Glutamatergic neuron (in vitro differentiated cells): ENCODE data around the gene NDUFA12. TPM values are rescaled to one million over a fixed set of nuclear protein-coding genes. Genes with fewer than 3 reads are reported as not detected.

Experiments
- DNase-seq: peaks from one replicate; pipeline ENCODE4 v3.0.0; 2022
- H3K27ac Mint-ChIP-seq: one replicate; pipeline ENCODE4 v1.8.0; 2020; ENCODE audit warnings: mild to moderate bottlenecking, mixed read lengths, inconsistent platforms; ENCODE audit not compliant: unreplicated experiment
- H3K27me3 Mint-ChIP-seq: one replicate; pipeline ENCODE4 v1.8.0; 2020; ENCODE audit warnings: mild to moderate bottlenecking, moderate library complexity, mixed read lengths, inconsistent platforms; ENCODE audit not compliant: unreplicated experiment
- H3K36me3 Mint-ChIP-seq: one replicate; pipeline ENCODE4 v1.8.0; 2020; ENCODE audit warnings: mild to moderate bottlenecking, mixed read lengths, inconsistent platforms; ENCODE audit not compliant: unreplicated experiment
- H3K4me1 Mint-ChIP-seq: one replicate; pipeline ENCODE4 v1.8.0; 2020; ENCODE audit warnings: mild to moderate bottlenecking, low read depth, mixed read lengths, inconsistent platforms; ENCODE audit not compliant: unreplicated experiment
- H3K4me3 Mint-ChIP-seq: one replicate; pipeline ENCODE4 v1.8.0; 2020; ENCODE audit warnings: mild to moderate bottlenecking, mixed read lengths, inconsistent platforms; ENCODE audit not compliant: unreplicated experiment
- H3K9me3 Mint-ChIP-seq: one replicate; pipeline ENCODE4 v1.8.0; 2020; ENCODE audit warnings: mild to moderate bottlenecking, moderate library complexity, mixed read lengths, inconsistent platforms; ENCODE audit not compliant: unreplicated experiment
- total RNA-seq: library from RNA; stranded (reverse); fragmentation: NEBNext Ultra II Directional; extraction: Animal tissue kit (Norgen Biotek cat#: 25700); gene quantifications from one replicate; pipeline ENCODE4 v1.2.1, GENCODE V29; 2021; ENCODE audit not compliant: unreplicated experiment
- TF ChIP-seq, protein P1 (sequence below): fragments of 200-600 bp; sonication (generic); IDR thresholded peaks from one replicate; pipeline ENCODE4 v1.5.0; 2021; ENCODE audit not compliant: partially characterized antibody, unreplicated experiment

NDUFA12 gene
- total RNA-seq, 1 donor from 2014 or later: 73.8 TPM

DNA sequence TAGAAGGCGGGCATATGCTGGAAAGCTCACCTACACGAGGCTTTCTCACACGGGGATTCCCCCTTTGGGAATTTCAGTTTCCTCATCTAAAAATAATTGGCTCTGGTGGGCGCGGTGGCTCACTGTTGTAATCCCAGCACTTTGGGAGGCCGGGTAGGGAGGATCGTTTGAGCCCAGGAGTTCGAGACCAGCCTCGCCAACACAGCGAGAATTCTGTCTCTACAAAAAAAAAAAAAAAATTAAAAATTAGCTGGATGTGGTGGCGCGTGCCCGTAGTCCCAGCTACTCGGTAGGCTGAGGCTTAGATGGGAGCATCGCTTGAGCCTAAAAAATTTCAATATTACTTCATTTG lies 400 bp upstream of the NDUFA12 start:
- Mint-ChIP-seq H3K36me3 (no peaks in the 10 kb centered on the region), H3K9me3 (peaks cover 7% of the 10 kb centered on the region), H3K4me3 (peak overlapping the region; percentile 96), H3K4me1 (peaks cover 4% of the 10 kb centered on the region), H3K27ac (peak overlapping the region; percentile 82), H3K27me3 (no peaks in the 10 kb centered on the region)
- no peak for DNase-seq
- TF ChIP-seq, protein P1, sequence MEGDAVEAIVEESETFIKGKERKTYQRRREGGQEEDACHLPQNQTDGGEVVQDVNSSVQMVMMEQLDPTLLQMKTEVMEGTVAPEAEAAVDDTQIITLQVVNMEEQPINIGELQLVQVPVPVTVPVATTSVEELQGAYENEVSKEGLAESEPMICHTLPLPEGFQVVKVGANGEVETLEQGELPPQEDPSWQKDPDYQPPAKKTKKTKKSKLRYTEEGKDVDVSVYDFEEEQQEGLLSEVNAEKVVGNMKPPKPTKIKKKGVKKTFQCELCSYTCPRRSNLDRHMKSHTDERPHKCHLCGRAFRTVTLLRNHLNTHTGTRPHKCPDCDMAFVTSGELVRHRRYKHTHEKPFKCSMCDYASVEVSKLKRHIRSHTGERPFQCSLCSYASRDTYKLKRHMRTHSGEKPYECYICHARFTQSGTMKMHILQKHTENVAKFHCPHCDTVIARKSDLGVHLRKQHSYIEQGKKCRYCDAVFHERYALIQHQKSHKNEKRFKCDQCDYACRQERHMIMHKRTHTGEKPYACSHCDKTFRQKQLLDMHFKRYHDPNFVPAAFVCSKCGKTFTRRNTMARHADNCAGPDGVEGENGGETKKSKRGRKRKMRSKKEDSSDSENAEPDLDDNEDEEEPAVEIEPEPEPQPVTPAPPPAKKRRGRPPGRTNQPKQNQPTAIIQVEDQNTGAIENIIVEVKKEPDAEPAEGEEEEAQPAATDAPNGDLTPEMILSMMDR: no peak

- no peaks in the 10 kb centered on the region for H3K27me3 Mint-ChIP-seq
- H3K4me3 Mint-ChIP-seq: peak overlapping the region; percentile 96
- TF ChIP-seq, protein P1: no peak
- H3K36me3 Mint-ChIP-seq: no peaks in the 10 kb centered on the region
- H3K9me3 Mint-ChIP-seq: peaks cover 5% of the 10 kb centered on the region
- no peak for DNase-seq
- H3K4me1 Mint-ChIP-seq: peaks cover 4% of the 10 kb centered on the region
- peak overlapping the region; percentile 82 for H3K27ac Mint-ChIP-seq
These were observed 743 bp downstream of the NDUFA12 start for GRCh38 chr12:95002754-95003153.

GRCh38 chr12:94998326-94998725 lies 5.2 kb downstream of the NDUFA12 start:
- Mint-ChIP-seq H3K9me3 (no peaks in the 10 kb centered on the region), H3K27me3 (no peaks in the 10 kb centered on the region), H3K4me3 (no peak overlapping the region), H3K27ac (no peak overlapping the region), H3K4me1 (peaks cover 4% of the 10 kb centered on the region), H3K36me3 (no peaks in the 10 kb centered on the region)
- TF ChIP-seq, protein P1: no peak
- DNase-seq: no peak

- Mint-ChIP-seq H3K27me3 (no peaks in the 10 kb centered on the region), H3K36me3 (no peaks in the 10 kb centered on the region), H3K4me3 (no peak overlapping the region), H3K9me3 (no peaks in the 10 kb centered on the region), H3K27ac (no peak overlapping the region), H3K4me1 (peaks cover 2% of the 10 kb centered on the region)
- no peak for DNase-seq
- TF ChIP-seq, protein P1: no peak
These were observed 5.8 kb downstream of the NDUFA12 start for GRCh38 chr12:94997726-94998125.

GRCh38 chr12:94997061-94997460 lies 6.4 kb downstream of the NDUFA12 start:
- Mint-ChIP-seq H3K36me3 (no peaks in the 10 kb centered on the region), H3K27me3 (no peaks in the 10 kb centered on the region), H3K27ac (no peak overlapping the region), H3K4me3 (no peak overlapping the region), H3K4me1 (no peaks in the 10 kb centered on the region), H3K9me3 (no peaks in the 10 kb centered on the region)
- DNase-seq: no peak
- TF ChIP-seq, protein P1: no peak
